ENCODE results near the gene SP140.
"Not testable (repeated sequence)": the region's sequence is repeated elsewhere in the genome, so short reads cannot be mapped to it uniquely, and the experiment has no call there.

Gene SP140

GRCh38 chr2:230326453-230327417, 101.2 kb downstream of the SP140 start, which contains the start of gene SP140L:
Gene SP140L, plus strand, starts transcription at chr2:230327193. Its CDS starts 77 bp downstream, at chr2:230327270.
- DNase-seq (ENCODE audit: low read depth in 2 of 2) = peak; percentile 18 to 32

DNA sequence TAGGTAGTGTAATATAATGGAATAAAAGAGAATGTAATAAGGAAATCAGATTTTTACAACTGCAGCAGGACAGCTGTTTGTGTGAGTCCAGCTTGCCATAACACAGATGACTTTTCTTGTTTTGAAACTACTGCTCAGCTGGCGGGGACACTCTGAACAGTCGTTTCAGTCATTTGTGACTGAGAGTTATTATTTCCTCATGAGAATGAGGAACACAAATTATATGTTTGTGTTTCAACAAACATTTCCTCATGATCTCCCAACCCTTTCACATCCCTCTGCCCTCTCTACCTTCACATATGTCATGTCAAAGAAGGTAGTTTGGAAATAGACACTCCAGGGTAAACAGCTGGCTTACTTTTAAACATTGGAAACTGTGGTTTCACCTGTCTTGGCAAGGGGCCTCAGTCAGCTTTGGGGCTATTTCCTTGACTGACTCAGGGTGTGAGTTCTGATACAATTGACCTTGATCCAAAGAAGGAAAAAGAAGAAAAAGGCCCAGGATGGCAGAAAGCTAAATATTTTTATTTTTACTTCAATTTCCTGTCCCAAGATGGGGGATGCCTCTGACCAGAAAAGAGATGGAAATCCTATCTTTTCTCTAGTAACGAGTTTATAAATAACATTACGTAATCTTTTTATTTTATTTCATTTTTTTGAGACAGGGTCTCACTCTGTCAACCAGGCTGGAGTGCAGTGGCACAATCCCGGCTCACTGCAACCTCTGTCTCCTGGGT, 102.0 kb downstream of the SP140 start:
- no peak for DNase-seq (ENCODE audit: low read depth in 2 of 2)

DNA sequence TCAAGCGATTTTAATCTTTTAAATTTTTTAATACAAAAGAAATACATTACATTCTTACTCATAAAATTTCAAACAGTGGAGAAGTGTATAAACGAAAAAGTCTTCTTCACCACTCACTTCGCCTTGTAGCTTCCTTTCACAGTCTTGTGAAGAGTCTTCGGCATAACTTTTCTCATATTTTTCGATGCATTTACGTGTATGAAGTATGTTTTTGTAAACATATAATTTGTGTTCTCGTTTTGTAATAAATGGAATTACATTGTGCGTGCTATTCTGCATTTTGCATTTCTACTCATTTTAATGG, 102.6 kb downstream of the SP140 start:
- DNase-seq (ENCODE audit: low read depth in 2 of 2) = no peak

GRCh38 chr2:230329946-230330605, 104.5 kb downstream of the SP140 start:
- no peak for DNase-seq (ENCODE audit: low read depth in 2 of 2)

GRCh38 chr2:230330725-230331124, 105.2 kb downstream of the SP140 start:
- no peak for DNase-seq (ENCODE audit: low read depth in 2 of 2)

DNA sequence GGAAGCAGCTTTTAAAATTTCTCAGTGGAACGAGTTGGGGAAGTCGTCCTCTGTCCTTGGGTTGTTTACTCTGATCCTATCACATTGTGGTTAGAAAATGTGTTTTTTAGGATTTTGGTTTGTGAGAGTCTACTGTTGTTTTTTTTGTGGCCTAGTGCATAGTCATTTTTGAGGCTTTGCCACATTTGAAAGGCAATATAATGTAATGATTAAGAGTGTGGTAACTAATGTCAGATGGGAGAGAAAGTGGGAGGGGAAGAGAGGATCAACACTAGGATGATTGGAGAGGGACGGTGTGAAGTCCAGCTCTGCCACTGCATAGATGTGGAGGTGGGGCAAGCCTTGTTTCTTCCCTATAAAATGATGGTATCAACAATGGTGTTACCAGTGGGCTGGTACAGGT, 109.9 kb downstream of the SP140 start:
- DNase-seq (ENCODE audit: low read depth in 2 of 2) = no peak

DNA sequence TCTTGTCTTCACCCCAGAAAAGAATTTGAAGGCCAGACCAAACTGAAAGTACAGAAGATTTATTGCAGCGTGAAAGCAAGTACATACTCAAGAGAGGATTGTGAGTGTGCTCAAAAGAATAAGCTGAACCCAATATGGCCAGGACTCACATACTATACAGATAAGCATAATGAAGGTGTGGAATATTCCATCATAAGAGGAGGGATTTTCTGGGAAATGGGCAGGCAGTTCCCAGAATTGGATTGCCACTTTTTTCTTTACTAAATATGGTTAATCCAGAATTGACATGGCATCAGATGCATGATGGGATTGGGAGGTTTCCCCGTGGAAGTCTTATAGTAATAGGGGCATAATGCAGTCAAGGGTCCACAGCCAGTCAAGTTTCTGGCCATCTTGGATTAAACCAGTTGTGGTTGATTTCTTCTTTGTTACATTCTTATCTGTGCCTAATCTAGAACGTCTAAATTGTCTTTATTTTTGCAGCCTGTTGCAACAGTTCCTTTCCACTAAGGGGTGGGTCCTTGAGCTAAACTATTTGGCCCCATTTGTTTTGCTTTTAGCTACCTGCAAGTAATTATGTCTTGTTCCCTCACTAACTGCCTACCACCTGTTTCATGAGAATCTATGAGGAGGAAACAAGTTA, 110.4 kb downstream of the SP140 start:
- DNase-seq (ENCODE audit: low read depth in 2 of 2) = no peak

DNA sequence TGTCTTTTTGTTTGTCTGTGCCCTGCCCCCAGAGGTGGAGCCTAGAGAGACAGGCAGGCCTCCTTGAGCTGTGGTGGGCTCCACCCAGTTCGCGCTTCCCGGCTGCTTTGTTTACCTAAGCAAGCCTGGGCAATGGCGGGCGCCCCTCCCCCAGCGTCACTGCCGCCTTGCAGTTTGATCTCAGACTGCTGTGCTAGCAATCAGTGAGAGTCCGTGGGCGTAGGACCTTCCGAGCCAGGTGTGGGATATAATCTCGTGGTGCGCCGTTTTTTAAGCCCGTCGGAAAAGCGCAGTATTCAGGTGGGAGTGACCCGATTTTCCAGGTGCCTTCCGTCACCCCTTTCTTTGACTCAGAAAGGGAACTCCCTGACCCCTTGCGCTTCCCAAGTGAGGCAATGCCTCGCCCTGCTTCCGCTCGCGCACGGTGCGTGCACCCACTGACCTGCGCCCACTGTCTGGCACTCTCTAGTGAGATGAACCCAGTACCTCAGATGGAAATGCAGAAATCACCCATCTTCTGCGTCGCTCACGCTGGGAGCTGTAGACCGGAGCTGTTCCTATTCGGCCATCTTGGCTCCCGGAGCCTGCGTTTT, 116.5 kb downstream of the SP140 start:
- DNase-seq (ENCODE audit: low read depth in 2 of 2) = not testable (repeated sequence)

- DNase-seq (ENCODE audit: low read depth in 2 of 2) = not testable (repeated sequence)
These were observed 117.6 kb downstream of the SP140 start for GRCh38 chr2:230343041-230343624.

DNA sequence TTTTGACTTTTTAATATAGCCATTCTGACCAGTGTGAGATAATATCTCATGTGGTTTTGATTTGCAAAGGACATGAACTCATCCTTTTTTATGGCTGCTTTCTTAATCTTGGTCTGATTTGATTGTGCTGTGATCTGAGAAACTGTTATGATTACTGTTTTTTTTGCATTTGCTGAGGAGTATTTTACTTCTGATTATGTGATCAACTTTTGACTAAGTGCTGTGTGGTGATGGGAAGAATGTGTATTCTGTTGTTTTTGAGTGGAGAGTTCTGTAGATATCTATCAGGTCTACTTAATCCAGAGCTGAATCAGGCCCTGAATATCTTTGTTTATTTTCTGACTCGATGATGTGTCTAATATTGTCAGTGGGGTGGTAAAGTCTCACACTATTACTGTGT, 118.2 kb downstream of the SP140 start:
- DNase-seq (ENCODE audit: low read depth in 2 of 2) = no peak

- DNase-seq (ENCODE audit: low read depth in 2 of 2) = no peak
These were observed 120.9 kb downstream of the SP140 start for GRCh38 chr2:230346465-230346864.

- DNase-seq (ENCODE audit: low read depth in 2 of 2) = no peak
These were observed 121.5 kb downstream of the SP140 start for GRCh38 chr2:230346921-230347533.

GRCh38 chr2:230347659-230348305, 122.2 kb downstream of the SP140 start:
- no peak for DNase-seq (ENCODE audit: low read depth in 2 of 2)

DNA sequence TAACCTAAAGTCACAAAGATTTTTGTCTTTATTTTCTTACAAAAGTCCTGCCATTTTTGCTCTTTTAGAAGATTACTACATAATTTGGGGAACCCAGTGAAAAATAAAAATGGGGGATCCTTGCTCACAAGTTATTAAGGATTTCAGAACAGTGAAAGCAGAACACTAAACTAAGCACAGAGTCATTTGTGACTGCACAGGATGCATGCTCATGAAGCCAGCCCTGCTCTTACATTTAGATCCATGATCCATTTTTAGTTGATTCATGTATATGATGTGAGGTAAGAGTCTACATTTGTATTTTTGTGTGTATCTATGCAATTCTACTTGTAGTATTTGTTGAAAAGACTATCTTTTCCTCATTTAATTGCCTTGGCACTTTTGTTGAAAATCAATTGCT, 123.3 kb downstream of the SP140 start:
- DNase-seq (ENCODE audit: low read depth in 2 of 2) = no peak

DNA sequence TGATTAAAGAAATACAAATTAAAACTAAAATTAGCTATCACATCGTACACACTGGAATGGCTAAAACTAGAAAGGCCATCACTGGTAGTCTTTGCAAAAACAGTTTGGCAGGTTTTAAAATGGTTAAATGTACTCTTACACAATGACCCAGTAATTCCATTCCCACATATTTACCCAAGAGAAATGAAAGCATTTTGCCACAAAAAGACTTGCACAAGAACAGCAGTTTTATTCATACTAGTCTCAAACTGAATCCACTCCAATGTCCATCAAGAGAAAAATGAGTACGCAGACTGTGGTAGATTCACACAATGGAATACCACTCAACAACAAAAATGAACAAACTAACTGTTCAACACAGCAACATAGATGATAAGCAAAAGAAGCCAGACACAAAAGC, 130.5 kb downstream of the SP140 start:
- no peak for DNase-seq (ENCODE audit: low read depth in 2 of 2)

- no peak for DNase-seq (ENCODE audit: low read depth in 2 of 2)
These were observed 132.8 kb downstream of the SP140 start for GRCh38 chr2:230358305-230358704.

- no peak for DNase-seq (ENCODE audit: low read depth in 2 of 2)
These were observed 134.5 kb downstream of the SP140 start for GRCh38 chr2:230360028-230360427.

DNA sequence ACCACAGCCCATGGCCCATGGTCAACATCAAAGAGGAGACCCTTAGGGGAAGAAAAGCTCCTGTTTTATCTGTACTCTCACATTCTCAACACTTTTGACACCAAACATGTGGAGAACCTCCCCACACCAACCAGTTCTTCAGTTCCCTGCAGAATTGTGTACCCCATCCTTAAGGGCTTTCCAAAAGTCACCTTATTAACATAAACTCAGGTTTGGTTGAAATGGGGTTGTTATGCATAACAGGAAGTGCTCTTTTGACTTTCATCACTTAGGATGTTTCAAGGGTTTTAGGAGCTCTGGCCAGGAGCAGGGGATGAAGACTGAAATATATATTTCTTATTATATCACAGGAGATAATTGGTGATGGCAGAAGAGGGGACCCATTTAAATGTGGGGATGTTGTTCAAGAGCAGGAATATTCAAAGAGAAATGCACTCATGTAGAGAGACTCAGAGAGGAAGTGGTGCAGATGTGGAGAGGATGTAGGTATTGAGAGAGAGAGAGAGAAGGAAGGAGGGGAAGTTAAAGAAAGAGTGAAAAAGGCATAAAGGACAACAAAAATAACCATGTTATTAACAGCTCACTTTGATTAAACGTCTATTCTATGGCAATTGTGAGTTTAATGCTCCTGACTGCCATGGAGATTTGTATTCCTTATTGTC, 136.6 kb downstream of the SP140 start:
- no peak for DNase-seq (ENCODE audit: low read depth in 2 of 2)

All from fibroblast of skin of left biceps (primary cell).